Mesothelial cell of epicardium (in vitro differentiated cells): ENCODE results near the gene COQ2. TPM values are rescaled to one million over a fixed set of nuclear protein-coding genes. Genes with fewer than 3 reads are reported as not detected.

ENCODE experiments used
- DNase-seq, 2 experiments: peaks; one replicate each; pipeline ENCODE4 v3.0.0; 2021; ENCODE audit warnings: low spot score in 2 of 2; ENCODE audit not compliant: unreplicated experiment in 2 of 2
- H3K27ac Mint-ChIP-seq: 2 replicates; pipeline ENCODE4 v1.8.0; 2021; ENCODE audit warnings: mixed read lengths
- H3K27me3 Mint-ChIP-seq: 2 replicates; pipeline ENCODE4 v1.8.0; 2021; ENCODE audit warnings: low read depth, mixed read lengths
- H3K36me3 Mint-ChIP-seq: 2 replicates; pipeline ENCODE4 v1.8.0; 2021; ENCODE audit warnings: mixed read lengths
- H3K4me1 Mint-ChIP-seq: 2 replicates; pipeline ENCODE4 v1.8.0; 2021; ENCODE audit warnings: mixed read lengths
- H3K4me3 Mint-ChIP-seq: 2 replicates; pipeline ENCODE4 v1.8.0; 2021; ENCODE audit warnings: mild to moderate bottlenecking, moderate library complexity, mixed read lengths
- H3K9me3 Mint-ChIP-seq: 2 replicates; pipeline ENCODE4 v1.8.0; 2021; ENCODE audit warnings: mixed read lengths
- total RNA-seq: library from RNA; stranded (reverse); gene quantifications from 3 replicates; pipeline ENCODE4 v1.2.1, GENCODE V29; 2021
- TF ChIP-seq, protein P1 (sequence below): fragments of 200-600 bp; sonication (generic); IDR thresholded peaks from one replicate; pipeline ENCODE4 v1.5.0; 2021; ENCODE audit warnings: antibody characterized with exemption; ENCODE audit not compliant: unreplicated experiment

COQ2 gene
- total RNA-seq, 1 donor from 2014 or later: 8.0 TPM

DNA sequence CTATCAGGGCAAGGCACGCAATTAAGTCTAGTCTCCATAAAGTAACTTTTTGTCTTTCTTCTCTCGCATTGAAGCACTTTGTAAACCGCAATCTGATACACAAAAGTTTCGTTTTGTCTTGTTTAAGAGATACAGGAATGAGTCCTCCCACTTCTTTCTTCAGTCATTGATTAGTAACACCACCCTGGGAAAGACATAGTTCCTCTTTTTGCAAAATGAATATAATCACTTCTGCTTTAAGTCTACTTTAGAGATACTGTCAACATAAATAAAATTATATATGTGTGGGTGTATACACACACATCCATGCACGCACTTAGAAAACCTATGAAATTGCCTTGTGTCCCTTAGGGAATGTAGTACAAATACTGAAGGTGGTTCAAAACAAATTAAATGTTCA, 11.7 kb downstream of the COQ2 start:
- TF ChIP-seq, protein P1, sequence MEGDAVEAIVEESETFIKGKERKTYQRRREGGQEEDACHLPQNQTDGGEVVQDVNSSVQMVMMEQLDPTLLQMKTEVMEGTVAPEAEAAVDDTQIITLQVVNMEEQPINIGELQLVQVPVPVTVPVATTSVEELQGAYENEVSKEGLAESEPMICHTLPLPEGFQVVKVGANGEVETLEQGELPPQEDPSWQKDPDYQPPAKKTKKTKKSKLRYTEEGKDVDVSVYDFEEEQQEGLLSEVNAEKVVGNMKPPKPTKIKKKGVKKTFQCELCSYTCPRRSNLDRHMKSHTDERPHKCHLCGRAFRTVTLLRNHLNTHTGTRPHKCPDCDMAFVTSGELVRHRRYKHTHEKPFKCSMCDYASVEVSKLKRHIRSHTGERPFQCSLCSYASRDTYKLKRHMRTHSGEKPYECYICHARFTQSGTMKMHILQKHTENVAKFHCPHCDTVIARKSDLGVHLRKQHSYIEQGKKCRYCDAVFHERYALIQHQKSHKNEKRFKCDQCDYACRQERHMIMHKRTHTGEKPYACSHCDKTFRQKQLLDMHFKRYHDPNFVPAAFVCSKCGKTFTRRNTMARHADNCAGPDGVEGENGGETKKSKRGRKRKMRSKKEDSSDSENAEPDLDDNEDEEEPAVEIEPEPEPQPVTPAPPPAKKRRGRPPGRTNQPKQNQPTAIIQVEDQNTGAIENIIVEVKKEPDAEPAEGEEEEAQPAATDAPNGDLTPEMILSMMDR: no peak
- no peak overlapping the region for H3K4me3 Mint-ChIP-seq
- no peaks in the 10 kb centered on the region for H3K9me3 Mint-ChIP-seq
- no peaks in the 10 kb centered on the region for H3K27me3 Mint-ChIP-seq
- H3K4me1 Mint-ChIP-seq: peaks cover 2% of the 10 kb centered on the region
- DNase-seq: no peak
- peaks cover 14% of the 10 kb centered on the region for H3K36me3 Mint-ChIP-seq
- H3K27ac Mint-ChIP-seq: no peak overlapping the region

DNA sequence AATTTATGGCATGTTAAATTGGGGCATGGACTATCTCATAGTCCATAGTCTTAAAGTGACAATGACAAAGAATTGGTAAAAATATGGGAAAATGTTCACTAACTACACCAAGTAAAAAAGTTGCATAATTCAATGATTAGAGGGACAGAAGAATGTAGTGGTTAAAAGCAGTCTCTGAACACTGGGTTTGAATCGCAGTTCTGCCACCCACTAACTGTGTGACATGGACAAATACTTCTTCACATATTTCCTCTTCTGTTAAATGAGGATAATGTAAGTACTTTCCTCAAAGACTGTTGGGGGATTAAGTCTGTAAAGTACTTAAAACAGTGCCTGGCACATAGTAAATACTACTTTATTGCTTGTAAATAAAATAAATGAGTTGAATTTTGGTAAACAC, 15.3 kb downstream of the COQ2 start:
- DNase-seq: no peak
- no peaks in the 10 kb centered on the region for H3K9me3 Mint-ChIP-seq
- peaks cover 3% of the 10 kb centered on the region for H3K36me3 Mint-ChIP-seq
- TF ChIP-seq, protein P1: no peak
- peaks cover 2% of the 10 kb centered on the region for H3K4me1 Mint-ChIP-seq
- H3K27ac Mint-ChIP-seq: no peak overlapping the region
- H3K4me3 Mint-ChIP-seq: no peak overlapping the region
- no peaks in the 10 kb centered on the region for H3K27me3 Mint-ChIP-seq

DNA sequence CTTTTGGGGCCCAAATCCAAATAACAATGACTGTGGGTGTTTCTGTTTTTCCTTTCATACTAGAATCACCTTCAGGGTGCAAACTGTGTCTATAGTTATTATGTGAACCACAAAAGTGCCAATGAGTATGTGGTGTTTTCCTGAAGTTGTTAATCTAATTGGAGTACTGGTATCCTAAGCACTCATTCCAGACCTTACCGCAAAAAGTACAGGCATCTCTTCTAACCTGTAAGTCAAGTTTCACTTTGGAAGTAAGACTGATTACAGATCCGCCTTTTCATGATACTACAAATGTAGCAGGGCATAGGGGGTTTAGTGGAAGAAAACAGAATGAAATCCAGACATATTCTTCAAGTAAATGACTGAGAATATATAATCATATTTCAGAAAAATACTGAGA, 16.1 kb downstream of the COQ2 start:
- TF ChIP-seq, protein P1: no peak
- no peak for DNase-seq
- Mint-ChIP-seq H3K4me1 (peaks cover 2% of the 10 kb centered on the region), H3K9me3 (no peaks in the 10 kb centered on the region), H3K4me3 (no peak overlapping the region), H3K27me3 (no peaks in the 10 kb centered on the region), H3K27ac (no peak overlapping the region), H3K36me3 (peaks cover 5% of the 10 kb centered on the region)

DNA sequence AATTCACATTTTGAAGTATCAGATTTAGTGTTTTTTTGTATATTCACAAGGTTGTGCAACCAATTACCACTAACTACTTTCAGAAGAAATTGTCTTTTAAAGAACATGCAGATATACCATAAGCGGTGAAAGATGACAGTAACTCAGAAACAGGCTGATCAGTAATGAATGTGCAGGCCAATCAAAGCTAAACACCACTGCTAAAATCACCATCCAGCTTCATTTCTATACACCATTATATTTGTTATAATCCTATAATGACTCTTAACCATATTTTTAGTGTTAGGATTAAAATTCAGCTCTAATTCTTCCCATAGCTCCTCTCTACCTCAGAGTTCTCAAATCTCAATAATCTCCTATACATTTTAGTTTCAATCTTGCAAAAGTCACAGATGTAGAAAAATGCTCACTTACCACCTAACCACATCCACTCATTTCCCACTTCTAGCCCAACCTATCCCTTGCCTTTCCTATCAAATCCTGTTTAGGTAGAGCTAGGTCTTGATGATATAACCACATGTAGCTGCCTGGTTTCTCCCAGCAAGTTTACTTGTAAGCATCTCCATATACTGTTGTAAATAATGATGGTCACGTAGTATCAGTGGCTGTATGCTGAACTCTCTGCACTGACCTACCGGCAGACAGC, 16.6 kb downstream of the COQ2 start:
- TF ChIP-seq, protein P1: no peak
- Mint-ChIP-seq H3K27me3 (no peaks in the 10 kb centered on the region), H3K4me1 (peaks cover 2% of the 10 kb centered on the region), H3K27ac (no peak overlapping the region), H3K4me3 (no peak overlapping the region), H3K9me3 (no peaks in the 10 kb centered on the region), H3K36me3 (peaks cover 5% of the 10 kb centered on the region)
- no peak for DNase-seq

DNA sequence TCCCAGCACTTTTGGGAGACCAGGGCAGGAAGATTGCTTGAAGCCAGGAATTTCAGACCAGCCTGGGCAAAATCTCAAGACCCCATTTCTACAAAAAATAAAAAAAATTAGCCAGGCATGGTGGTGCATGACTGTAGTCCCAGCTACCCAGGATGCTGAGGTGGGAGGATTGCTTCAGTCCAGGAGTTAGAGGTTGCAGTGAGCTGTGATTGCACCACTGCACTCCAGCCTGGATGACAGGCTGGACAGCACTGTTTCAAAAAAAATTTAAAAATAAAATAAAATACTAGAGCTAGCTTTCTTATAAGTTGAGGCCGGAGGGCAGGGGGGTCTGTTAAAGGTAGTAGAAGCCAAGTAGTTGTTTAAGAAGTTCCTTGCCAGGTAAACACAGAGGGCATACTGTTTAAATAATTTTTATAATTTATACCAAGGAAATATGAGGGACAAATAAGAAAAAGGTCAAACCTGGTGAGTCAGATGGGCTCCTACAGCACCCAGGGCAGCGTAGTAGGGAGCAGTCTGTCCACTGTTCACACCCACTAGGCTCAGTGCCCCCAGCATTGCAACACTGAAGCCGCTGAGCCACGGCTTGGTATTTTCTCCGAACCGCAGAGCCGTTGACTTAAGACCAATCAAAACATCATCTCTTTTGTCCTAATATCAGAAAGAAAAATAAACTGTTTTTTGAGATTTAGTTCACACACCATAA, 17.3 kb downstream of the COQ2 start:
- H3K9me3 Mint-ChIP-seq: no peaks in the 10 kb centered on the region
- H3K27me3 Mint-ChIP-seq: no peaks in the 10 kb centered on the region
- no peak overlapping the region for H3K27ac Mint-ChIP-seq
- TF ChIP-seq, protein P1: no peak
- no peak for DNase-seq
- H3K4me1 Mint-ChIP-seq: peaks cover 2% of the 10 kb centered on the region
- no peak overlapping the region for H3K4me3 Mint-ChIP-seq
- peaks cover 5% of the 10 kb centered on the region for H3K36me3 Mint-ChIP-seq
